ENCODE results near the gene CPB2.

Gene CPB2

DNA sequence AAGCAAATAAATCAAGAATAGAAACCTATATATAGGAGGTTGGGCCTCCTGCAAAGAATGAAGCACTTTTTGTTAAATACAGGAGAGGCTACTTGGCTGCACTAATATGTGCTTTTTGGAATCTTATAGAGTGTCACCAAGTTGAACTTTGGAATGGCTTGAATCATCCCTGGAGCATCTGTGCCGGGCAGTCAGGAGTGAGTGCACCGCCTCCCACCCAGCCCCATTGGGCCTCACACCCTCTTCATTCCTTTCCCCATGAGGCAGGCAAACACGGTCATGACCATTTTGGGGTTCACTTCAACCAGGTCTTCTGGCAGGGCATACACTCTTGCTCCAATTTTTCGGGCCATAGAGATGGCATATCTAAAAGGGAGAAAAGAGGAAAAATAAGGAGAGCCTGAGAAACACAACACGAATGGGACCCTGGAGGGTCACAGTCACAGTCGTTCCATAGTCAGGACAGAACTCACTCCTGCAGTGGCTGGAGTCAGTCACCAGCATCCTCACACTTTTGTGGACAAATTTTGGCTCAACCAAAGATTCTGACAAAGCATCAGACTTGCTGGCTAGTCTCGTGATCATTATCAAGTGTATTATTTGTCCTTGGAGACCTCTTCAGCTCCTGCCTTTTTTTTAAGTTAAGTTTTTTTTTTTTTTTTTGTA, 22.7 kb upstream of the CPB2 start:
- DNase-seq (ENCODE audit: low read depth) = no peak
- TF ChIP-seq, protein P1, sequence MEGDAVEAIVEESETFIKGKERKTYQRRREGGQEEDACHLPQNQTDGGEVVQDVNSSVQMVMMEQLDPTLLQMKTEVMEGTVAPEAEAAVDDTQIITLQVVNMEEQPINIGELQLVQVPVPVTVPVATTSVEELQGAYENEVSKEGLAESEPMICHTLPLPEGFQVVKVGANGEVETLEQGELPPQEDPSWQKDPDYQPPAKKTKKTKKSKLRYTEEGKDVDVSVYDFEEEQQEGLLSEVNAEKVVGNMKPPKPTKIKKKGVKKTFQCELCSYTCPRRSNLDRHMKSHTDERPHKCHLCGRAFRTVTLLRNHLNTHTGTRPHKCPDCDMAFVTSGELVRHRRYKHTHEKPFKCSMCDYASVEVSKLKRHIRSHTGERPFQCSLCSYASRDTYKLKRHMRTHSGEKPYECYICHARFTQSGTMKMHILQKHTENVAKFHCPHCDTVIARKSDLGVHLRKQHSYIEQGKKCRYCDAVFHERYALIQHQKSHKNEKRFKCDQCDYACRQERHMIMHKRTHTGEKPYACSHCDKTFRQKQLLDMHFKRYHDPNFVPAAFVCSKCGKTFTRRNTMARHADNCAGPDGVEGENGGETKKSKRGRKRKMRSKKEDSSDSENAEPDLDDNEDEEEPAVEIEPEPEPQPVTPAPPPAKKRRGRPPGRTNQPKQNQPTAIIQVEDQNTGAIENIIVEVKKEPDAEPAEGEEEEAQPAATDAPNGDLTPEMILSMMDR (conservative IDR thresholded peaks at IDR 0.05; ENCODE audit: low read depth, low read length) = no peak
- no peak overlapping the region for H3K4me3 ChIP-seq (ENCODE audit: low read depth, low read length)

DNA sequence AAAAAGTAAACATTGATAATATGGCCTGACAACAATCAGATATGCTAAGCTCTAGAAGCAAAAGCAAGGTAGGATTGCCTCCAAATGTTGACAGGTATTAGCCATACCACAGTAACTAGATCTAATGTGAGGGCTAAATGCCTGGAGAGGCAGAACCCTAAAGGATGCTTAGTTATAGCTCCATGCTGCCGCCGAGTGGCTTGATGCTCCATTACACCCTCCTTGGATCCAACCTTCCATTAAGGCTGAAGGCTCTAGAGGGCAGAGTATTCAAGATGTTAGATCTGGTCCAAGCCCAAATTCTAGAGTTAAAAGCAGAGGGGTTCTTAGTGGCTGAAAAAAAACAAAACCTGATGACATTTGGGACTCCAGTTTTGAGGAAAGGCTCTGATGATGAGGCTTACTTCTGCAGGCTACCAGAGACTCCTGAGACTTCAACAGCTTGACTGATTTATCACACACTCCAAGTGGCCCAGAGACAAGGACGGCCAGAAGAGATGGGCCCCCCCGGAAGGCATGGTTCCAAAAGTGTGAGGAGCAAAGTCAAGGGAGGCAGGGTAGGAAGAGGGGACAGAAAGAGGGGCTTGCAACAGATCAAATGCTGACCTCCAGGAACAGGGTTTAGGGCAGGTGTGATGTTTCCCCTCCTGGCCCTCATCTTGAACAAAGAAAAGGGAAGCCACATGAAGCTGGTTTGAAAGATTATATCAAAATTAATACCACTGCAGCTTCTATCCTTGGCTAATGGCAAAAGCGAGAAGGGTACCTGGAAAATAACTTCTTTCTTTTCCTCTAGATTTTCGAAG, 21.9 kb upstream of the CPB2 start:
- TF ChIP-seq, protein P1 (conservative IDR thresholded peaks at IDR 0.05; ENCODE audit: low read depth, low read length) = peak; percentile 99
- peak; percentile 90 for DNase-seq (ENCODE audit: low read depth)
- no peak overlapping the region for H3K4me3 ChIP-seq (ENCODE audit: low read depth, low read length)

- DNase-seq (ENCODE audit: low read depth) = no peak
- TF ChIP-seq, protein P1 (conservative IDR thresholded peaks at IDR 0.05; ENCODE audit: low read depth, low read length) = no peak
- no peak overlapping the region for H3K4me3 ChIP-seq (ENCODE audit: low read depth, low read length)
These were observed 21.2 kb upstream of the CPB2 start for GRCh38 chr13:46126056-46126455.

DNA sequence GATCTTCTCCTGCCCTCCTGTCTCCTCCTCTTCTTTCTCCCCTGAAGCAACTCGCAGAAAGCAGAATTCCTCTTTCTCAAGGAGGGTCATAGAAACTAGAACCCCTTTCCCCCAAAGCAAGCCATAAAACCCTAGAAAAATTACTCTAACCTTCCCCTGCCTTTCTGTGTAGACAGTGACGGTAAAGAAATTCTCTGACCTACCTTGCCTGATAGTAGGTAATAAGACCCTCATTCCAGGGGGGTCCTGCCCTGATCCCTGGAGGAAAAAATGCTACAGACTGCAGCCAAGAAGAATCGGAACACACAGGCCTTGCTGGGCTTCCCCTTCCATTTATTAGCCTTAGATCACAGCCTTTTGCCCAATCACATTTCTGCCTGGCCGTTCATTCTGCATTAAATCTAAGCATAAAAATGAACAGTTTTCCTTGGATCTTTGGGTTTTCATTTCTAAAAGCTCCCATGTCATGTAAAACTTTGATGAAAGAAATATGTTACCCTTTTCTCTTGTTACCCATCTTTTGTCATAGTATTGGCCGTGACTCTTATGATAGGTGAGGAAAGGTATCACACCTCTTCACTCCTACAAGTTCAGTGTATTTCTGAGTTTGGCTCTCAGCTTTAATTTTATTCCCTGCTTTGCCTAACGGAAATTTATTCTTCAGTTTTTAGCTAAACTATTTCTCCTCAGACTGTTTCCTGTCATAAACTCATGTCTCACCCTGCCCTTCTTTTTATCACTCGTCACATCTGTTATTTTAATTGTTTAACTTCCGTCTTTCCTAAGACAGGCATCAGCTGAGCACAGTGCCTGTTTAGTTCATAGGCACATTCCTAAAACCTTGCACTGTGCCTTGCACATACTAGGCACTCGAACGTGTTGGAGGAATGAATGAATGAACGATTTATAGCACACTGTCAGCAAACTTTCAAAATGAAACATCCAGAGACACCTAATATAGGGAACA, 20.4 kb upstream of the CPB2 start:
- no peak overlapping the region for H3K4me3 ChIP-seq (ENCODE audit: low read depth, low read length)
- TF ChIP-seq, protein P1 (conservative IDR thresholded peaks at IDR 0.05; ENCODE audit: low read depth, low read length) = no peak
- DNase-seq (ENCODE audit: low read depth) = no peak

DNA sequence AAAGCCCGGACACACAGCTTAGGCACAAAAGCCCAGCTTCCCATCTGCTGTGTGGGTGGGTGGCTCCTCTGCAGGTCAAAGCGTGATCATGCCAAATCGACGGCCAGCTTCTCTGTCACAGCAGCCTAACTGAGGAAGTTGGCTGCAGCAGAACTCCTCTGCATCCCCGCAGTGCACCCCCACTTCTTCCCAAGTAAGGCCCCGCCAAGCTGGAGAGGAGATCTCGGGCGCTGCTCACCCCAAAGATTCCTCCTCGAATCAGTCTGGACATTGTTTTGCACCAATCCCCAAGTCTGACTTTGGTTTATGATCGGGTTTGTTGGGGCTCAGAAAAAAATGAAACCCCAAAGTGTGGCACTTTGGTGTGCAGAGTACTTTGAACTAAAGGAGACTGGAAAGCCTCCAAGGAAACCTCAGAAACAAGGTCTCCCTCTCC, 19.7 kb upstream of the CPB2 start:
- DNase-seq (ENCODE audit: low read depth) = no peak
- TF ChIP-seq, protein P1 (conservative IDR thresholded peaks at IDR 0.05; ENCODE audit: low read depth, low read length) = no peak

DNA sequence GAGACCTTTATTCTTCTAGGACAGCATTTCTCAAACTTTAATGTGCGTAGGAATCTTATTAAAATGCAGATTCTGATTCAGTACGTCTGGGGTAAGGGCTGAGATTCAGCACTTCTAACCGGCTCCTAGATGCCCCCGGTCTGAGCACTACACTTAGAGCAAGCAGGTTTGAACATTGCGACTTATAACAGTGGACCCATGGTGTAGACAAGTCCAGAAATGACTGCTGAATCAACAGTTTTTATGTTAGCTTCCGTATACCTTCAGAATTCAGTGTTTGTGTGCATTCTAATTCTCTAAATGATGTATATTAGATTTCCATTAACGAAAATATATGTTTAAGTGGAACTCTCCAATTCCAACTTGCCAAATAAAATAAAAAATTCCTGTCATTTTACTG, 17.5 kb upstream of the CPB2 start:
- TF ChIP-seq, protein P1 (conservative IDR thresholded peaks at IDR 0.05; ENCODE audit: low read depth, low read length) = no peak
- no peak overlapping the region for H3K4me3 ChIP-seq (ENCODE audit: low read depth, low read length)
- DNase-seq (ENCODE audit: low read depth) = no peak

More for the DNA sequence above, 19.7 kb upstream of the CPB2 start:
- no peak overlapping the region for H3K4me3 ChIP-seq (ENCODE audit: low read depth, low read length)

All from choroid plexus epithelial cell (primary cell).